CD4-positive, alpha-beta T cell treated with Interleukin-4 for 1 hour (primary cell): ENCODE measurements around the gene RHOT2.
"Not testable (repeated sequence)": the region's sequence is repeated elsewhere in the genome, so short reads cannot be mapped to it uniquely, and the experiment has no call there.

Experiments
- DNase-seq, 2 donors: peaks; one replicate each; pipeline ENCODE4 v3.0.0-alpha.2; 2020 to 2022

The RHOT2 gene

DNA sequence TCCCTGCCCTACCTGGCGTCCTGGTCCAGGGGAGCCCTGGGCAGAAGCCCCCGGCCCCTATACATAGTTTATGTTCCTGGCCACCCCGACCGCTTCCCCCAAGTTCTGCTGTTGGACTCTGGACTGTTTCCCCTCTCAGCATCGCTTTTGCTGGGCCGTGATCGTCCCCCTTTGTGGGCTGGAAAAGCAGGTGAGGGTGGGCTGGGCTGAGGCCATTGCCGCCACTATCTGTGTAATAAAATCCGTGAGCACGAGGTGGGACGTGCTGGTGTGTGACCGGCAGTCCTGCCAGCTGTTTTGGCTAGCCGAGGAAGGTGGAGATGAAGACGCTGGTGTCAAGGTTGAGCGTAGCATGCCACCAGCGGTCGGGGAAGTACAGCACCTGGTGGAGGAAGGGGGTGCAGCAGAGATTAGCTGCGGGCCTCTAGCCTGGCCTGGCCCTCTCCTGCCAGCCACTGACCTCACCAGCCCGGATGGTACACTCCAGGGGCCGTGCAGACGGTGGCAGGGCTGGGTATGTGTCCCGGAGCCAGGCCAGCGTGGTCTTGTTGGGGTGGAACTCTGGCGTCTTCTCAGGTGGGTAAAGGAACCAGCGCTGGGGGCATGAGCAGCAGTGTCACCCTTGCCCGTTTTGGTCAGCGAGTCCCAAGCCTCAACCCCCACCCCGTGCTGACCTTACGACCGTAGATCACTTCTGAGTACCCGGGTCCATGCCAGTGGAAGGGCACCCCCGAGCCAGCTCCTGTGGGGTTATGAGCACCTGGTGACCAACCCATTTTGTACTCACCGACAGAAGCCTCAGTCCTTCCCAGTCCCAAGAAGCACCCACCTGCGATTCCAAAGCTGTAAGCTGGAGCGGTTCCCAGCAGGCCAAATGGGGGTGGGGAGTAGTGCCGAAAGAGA, 14.8 kb downstream of the RHOT2 start:
- DNase-seq, result no peak

DNA sequence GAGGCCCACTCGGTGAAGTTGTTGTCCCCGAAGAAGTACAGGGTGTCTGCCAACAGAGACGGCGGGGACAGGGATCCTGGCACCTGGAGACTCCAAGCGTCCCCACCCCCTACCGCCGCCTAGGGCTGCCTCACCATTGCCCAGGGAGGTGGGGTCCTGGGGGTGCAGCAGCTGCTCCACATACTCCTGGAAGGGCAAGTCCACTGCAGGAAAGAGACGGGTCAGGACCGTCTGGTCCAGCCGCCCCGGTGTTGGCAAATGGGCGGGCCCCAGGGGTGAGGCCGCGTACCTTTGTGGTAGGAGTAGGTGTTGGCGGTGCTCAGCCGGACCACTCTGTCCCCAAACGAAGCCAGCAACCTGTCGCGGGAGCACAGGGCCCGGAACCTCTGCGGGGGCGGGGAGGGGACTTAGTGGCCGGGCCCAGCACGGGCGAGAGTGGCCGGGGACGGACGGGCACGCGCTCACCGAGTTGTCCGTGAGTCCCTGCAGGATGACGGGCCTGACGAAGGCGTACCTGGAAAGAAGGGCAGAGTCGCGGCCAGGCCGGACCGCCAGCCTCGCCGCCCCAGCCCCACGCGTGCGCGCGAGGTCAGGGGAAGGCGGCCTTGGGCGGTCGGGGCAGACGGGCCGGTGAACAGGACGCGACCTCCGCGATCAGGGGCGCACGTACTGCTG, 15.6 kb downstream of the RHOT2 start:
- no peak for DNase-seq

DNA sequence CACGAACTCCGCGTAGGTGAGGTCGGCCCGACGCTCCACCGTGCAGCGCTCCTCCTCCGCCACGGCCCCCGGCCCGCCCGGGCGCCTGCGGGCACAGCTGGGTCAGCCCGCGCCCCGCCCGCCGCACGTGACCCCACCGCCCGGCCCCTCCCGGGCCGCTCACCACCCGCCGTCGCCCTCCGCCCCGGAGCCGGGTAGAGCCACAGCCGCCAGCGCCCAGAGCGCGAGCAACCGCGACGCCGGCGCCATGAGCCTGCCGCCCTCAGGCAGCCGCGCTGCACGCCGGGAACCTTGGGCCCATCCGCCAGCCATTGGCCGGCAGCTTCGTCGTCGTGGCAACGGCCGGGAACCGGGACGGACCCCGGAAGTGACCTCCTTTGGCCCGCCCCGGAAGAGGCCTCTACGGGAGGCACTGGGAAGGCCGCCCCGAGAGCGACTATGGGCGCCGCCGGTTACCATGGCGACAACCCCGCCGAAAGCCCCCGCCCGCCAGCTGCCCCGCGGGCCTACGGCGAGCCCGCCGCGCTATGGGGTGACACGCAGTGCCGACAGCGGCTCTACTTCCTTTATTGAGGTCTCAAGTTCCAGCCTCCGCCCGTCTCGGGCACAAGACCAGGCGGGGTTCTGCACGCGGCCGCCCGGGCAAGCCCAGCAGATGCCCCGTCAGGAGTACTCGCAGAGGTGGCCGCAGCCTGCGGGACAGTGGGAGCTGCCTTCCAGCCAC, 16.3 kb downstream of the RHOT2 start, which contains the start of gene JMJD8:
Gene JMJD8 (minus strand): TSS at position 264 of the 724 bp plus-strand sequence. CDS start 15 bp downstream, at position 249.
- DNase-seq, result peak; percentile 98

DNA sequence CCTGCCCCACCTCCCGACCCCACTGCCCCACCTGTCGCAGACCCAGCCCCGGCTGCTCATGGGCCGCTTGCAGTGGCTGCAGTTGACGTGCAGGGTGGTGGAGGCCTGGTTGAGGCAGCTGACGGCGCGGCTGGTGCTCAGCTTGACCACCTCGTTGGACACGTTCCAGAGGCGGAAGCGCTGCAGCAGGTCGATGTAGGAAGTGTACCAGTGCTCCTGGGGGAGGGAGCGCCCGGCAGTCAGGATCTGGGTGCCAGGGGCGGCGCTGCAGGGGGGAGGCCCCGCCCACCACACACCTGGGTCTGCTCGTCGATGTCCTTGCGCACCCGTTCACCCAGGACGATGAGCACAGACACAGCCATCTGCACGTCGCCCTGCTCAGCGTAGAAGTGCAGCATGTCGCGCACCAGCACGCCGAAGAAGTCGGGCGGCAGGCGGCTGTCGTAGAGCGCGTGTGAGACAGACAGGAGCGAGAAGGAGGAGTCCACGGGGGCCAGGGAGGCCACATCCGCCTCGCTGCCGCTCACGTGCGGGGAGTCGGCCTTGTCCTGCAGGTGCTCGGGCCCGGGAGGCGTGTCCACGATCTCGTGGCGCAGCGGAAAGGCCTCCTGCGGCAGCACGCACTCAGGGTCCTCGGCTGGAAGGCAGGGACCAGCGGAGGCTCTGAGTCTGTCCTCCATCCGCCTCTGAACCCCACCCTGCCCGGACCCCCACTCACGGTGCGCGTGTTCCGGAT, 17.2 kb downstream of the RHOT2 start:
- DNase-seq, result no peak

DNA sequence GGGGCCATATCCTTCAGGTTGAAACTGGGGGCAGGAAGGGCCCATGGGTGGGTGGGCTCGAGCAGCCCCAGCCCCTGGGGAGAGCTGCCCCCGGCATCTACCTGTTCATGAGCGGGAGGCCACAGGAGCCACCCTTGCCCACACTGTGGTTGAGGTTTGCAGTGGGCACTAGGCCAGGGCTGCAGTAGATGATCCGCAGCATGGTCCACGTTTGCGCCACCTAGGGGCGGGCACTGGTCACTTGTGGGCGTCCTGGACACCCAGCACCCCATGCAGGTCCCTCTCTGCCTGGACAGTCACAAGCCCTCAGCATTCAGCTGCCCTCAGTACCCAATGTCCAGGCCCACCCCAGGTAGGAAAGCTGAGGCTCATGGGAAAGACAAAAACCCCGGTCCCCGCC, 18.0 kb downstream of the RHOT2 start:
- DNase-seq, result peak in 1 of 2 donors; percentile 26

DNA sequence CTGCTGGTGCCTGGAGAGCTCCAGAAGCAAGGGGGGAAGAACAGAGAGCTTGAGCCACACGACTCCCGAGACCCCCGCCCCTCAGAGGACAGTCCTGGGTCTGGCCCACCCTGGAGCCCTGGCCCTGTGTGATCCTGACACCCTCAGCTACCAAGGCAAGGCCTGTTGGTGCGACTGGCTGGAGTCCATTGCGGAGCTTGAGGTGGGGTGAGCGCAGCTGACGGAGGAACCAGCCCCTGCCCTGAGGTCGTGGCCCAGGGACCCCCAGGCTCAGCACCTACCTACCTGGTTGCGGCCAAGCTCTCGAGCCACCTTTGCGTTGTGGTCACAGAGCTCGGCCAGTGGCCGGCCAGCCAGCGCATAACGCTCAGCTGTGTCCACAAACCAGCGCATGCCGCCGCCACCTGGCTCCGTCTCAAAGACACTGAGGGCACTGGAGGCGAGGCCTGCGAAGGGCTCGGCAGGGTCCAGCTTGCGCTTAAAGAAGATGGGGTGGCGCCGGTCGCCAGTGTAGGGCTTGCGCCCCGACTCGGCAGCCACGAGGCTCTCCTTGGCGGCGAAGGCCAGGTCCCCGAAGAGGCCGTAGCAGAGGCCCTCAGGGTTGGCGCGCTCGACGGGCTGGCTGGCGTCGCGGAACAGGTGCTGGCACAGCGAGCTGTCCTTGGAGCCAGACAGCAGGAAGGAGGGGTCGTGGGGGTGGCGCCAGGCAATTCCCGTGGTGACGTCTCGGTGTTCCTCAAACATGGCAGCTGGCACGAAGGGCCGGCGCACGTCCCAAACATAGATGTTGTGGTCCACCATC, 18.7 kb downstream of the RHOT2 start:
- DNase-seq, result no peak

DNA sequence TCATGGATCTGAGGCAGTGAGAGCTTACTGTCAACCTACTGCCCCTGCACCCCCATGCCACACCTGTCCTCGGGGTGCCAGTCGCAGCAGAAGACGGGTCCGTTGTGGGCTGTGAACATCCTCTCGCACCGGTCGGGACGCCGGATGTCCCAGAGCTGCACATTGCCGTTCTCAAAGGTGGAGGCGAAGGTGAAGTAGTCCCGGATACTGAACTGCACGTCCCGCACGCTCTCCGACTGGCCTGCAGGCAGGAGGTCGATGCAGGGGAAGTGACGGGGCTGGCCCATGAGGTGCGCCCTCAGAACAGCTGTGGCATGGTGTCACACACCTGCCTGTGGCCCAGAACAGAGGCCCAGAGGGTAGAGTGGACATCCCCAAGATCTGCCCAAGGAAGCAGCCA, 19.6 kb downstream of the RHOT2 start:
- DNase-seq, result no peak

DNA sequence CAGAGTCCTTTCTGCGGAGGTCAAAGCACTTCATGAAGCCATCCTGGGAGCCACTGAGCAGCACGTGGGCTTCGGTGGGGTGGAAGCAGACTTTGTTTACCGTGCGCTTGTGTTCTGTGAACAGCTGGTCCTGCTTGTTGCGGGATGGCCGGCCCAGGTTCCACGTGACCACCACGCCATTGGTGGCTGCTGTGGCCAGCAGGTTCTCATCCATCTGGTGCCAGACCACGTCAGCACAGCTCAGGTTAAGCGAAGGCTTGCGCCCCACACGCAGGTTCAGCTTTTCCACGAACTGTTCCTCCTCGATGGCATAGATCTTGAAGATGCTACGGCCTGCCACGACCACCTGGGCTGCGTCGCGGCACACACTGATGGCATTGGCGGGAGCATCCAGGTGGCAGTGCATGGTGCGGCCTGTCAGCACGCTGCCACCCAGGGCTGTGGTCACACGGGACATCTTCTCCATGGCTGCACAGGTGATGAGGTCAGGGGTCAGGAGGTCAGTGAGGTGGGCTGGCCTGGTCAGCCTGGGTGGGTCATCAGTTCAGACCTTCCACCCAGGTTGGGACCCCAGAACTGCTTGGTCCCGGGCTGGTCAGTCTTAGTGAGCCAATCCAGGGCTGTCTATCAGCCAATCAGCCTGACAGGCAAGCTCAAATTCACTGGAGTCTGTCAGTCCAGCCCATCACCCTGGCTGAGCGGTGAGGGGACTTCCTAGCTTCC, 21.4 kb downstream of the RHOT2 start:
- no peak for DNase-seq

DNA sequence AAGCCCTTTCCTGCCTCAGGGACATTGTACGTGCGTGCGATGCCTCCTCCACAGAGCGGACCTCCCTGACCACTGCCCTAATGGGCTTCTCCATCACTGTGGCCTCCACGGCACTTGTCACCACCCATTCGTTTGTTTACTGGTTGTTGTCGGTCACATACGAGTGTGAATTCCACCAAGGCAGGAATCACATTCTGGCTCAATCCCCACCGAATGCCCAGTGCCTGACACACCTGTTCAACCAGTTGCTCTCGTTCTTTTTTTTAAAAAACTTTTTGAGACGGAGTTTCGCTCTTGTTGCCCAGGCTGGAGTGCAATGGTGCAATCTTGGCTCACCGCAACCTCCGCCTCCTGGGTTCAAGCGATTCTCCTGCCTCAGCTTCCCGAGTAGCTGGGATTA, 23.3 kb downstream of the RHOT2 start:
- DNase-seq, result not testable (repeated sequence)

DNA sequence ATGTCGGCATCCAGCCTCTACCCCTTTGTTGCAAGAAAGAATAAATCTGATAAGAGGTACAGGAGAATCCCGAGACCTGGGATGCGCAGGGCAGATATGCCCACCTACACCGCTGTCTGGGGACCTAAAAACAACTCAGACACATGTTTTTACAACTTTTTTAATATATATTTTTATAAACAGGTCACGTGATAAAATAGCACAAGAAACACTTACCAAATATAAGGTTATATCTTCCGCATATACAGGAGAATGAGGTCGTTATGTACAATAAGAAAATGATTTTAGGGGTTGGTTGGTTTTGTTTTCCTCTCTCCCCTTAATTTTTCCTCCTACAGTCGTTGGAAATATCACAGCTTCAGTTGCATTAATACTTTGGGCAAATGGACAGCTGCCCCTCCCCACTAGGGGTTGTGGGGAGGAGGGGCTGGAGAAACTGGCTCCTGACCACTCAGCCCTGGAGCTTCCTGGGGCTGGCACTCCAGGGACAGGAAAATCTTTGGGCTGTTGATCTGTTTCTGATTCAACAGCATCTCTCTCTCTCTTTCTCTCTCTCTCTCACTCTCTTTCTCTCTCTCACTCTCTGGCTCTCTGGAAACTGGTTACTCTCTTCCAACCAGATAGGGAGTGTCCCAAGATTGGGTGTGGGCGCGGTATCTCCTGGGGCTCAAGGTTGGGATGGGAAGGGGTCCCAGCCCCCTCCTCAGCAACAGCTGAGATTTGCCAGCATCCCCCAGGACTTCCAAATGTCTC, 24.6 kb downstream of the RHOT2 start:
- no peak for DNase-seq

DNA sequence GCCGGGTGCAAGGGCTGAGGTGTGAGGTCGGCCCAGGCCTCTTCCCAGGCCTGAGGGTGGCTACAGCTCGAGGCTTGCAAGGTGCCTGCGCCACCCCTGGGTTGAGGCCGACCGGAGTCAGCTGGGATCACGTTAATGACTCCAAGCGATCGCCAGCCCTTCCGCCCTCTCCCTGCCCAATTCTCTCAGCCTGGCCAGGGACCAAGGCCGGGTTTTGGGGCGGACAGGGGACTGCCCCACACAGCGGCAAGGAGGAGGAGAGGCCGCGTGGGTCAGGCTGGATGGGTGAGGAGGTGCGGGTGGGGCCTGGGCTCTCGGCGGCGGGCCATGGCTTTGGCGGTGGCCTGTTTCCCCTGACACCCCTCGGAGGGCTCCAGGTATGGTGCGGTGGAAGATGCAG, 25.4 kb downstream of the RHOT2 start:
- DNase-seq, result no peak

DNA sequence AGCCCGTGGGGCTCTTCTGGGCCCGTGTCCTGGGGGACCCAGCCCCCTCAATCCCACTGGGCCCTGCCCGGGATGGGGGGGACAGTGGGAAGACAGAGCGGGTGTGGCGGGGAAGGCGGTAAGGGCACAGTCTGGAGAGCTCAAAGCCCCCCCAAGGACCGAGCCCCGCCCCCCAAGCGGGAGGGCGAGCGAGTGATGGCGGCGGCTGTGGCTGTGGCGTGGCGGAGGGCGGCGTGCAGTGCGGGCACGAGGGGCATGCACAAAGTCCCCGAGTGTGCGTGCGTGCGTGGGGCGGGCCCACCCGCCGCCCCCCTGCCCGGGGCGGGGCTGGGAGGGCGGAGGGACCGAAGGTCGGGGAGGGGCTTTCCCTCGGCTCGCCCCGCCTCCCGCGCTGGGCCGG, 25.8 kb downstream of the RHOT2 start:
- peak in 1 of 2 donors; percentile 30 for DNase-seq

DNA sequence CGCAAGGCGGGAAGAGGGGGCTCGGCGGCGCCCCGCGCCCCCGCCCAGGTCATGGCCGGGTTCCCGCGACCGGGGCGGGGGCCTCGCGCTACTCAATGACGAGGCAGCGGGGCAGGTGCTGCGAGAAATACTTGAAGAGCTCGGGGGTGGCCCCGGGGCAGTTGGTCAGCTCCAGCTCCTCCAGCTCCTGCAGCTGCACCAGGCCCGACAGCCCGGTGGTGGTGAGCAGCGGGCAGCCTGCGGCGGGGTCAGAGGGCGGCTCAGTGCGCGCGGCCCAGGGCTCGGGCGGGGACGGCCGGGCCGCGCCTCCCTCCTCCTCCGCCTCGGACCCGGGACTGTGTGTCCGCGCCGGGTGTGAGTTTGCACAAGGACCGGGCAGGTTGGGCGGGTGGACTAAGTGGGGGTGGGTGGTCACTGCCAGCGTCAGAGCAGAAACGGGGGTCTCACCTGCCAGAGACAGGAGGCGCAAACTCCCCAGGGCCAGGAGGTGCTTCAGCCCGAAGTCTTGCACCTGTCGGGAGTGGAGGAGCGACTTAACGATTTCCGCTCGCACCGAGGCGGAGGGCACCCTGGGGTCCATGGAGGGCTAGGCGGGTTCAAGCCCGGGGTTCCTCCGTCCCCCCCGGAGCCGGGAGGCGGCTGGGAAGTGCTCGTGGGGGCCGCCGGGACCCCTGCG, 26.4 kb downstream of the RHOT2 start:
- no peak for DNase-seq

DNA sequence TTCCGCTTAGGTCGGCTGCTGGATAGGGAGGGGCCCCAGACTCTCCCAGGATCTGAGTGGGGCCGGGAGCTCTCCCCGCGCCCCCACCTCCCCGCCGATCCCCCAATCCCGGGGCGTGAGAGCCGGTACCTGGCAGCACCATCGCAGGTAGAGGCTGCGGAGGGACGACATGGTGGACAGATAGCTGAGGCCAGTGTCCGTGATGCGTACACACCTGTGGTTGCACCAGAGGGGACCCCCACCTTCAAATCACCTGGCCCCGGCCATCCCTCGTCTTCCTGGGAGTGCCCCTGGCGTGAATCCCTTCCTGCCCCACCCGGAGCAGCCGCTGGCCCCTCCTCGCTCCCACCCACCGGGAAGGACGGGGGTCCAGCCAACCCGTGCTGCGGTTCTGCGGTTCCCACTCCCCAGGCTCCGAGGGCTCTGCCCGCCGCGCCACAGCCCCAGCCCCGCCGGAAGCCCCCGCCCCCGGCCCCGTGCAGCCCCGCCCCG, 27.0 kb downstream of the RHOT2 start:
- DNase-seq, result no peak

DNA sequence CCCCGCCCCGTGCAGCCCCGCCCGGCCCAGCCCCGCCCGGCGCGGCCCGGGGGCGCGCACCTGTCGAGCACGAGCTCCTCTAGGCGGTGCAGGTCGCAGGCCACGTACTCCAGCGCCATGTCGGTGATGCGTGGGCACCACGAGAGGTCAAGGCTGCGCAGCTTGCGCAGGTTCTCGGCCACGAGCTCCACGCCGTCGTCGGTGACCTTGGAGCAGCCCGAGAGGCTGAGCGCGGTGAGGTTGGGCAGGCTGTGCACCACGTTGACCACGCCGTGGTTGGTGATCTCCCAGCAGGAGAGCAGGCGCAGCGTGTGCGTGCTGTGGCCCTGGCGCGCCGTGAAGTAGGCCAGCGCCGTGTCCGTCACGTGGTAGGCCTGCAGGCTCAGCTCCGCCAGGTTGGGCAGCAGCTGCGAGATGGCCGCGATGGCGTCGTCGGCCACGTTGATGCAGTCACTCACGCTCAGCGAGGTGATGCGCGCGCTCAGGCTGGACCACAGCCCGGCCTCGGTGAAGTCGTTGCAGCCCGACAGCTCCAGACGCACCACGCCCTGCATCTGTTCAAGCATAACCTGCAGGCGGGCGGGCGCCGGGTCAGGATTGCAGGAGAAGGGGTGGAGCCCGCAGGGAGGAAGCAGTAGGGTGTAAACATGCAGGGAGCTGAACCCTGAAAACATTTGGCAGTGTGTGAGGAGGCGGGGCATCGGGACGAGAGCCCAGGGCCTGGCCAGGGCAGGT, 27.6 kb downstream of the RHOT2 start:
- peak; percentile 60 to 73 for DNase-seq

DNA sequence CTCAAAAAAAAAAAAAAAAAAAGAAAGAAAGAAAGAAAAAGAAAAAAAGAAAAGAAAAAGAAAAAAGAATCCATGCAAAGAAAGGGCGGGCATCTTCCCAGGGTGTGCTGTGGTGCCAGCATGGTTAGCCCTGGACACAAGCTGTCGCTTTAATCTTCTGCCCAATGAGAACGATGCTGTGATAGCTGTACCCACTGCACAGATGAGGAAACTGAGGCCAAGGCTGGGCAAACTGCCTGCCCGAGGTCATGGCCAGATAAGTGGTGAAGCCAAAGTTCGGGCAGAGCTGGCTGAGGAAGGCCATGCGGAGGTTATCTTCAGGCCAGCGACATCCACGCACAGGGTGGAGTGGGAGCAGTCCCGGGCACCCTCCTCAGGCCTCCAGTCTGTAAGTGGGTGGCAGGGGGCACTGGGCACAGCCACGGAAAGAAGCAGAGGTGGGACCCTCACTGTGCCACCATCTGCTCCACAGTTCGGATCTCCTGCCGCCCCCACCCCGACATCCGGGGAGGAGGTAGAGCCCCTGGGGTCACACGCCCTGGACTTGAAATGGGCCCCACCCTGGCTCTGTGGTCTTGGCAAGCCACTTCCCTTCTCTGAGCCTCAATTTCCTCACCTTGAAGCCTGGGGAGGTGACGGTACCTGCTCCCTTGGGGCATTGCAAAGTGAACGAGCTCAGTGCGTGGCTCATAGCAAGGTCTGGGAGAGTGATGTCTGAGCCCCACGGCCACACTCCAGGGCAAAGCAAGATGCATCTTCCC, 31.2 kb downstream of the RHOT2 start:
- no peak for DNase-seq

DNA sequence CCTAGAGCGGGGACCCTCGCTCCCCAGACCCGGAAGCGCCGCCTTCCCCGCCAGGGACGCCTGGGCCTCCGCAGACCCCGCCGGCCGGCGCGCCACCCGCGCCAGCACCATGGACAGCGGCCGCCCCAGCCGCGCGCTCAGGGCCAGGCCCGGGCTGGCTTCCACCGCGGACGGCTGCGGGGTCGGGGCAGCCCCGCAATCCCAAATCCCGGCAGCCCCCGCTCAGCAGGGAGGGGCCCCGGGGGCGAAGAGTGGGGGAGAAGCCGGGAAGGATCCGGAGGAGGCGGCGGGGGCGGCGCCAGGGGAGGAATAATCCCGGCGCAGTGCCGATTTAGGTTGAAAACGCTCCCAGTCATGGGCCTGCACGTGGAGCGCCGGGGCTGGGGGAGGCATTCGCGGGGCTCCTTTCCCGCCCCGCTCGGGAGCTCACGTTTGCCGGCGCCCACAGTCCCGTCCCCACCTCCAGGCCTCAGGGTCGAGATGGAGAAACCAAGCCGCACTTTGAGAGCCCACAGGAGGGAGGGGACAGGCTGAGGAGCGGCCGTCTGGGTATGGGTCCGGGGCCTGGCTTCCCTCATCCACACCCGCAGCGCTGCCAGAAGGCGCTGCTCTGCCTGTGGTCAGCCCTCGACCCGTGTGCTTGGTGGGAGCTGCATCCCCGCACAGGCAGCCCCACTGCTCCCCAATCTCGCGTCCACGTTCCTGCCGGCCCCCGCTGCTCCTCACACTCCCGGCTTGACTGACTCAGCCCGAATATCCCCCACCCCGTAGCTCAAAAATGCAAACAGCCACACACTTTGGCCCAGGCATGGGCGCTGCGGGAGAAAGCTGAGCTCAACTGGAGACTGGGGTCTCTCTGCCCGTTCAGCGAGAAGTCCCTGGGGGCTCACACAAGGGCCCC, 33.0 kb downstream of the RHOT2 start:
- DNase-seq, result peak in 1 of 2 donors; percentile 52
